Measurements from ENCODE around the gene ADCYAP1. TPM values are rescaled to one million over a fixed set of nuclear protein-coding genes. Genes with fewer than 3 reads are reported as not detected.

ADCYAP1 gene
- polyA plus RNA-seq, 2 of the 4 experiments (the other 2 are of a cell fraction), result not detected

DNA sequence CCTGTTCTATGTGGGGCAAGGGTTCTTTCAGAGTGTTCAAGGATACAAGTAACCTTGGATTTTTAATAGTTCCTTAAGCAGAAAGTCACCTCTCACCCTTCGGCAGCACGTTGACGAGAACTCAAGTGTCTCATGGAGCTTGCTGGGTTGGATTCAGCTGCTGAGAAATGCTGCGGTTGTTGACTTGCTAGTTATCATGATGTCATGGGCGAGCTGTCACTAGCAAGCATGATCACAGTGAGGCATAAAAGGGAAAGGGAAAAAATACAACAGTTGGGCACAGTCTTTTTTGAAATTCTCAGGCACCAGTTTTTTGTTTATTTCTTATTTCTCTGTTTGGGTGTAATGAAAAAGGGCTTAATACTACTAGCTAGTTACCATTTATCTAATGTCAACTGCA lies 53.2 kb downstream of the ADCYAP1 start:
- CTCF ChIA-PET, result interaction anchor here (1.4 kb wide), 1 partner anchor 118 kb away, joined by 3 read pairs; no protein-coding TSS in a partner anchor
- H3K9me3 ChIP-seq, result no peaks in the 10 kb centered on the region
- FAIRE-seq (no peak), ATAC-seq (no peak), DNase-seq (ENCODE audit: low read depth in 1 of 2, low spot score in 1 of 2) (no peak)
- H3K27ac ChIP-seq, result no peak overlapping the region
- no peak overlapping the region for H3K4me3 ChIP-seq
- 0 out of 3 replicates have a peak, but pooled peaks cover 3% of the 10 kb centered on the region for H3K4me1 ChIP-seq
- no peak overlapping the region for H3K4me2 ChIP-seq
- WGBS (ENCODE audit: missing lambda C conversion rate), result 34% methylated on average over 5 of the region's 5 CpGs
- POLR2A ChIA-PET, result no interaction called here
- TF ChIP-seq HOXB5 (CRISPR knock-in tag; IDR thresholded peaks at IDR 0.05) (no peak), EP300 (IDR thresholded peaks at IDR 0.05) (no peak), JUN (IDR thresholded peaks at IDR 0.05) (no peak), ZC3H11A (IDR thresholded peaks at IDR 0.05) (no peak), NFE2L2 (conservative IDR thresholded peaks at IDR 0.05; ENCODE audit: low read length) (no peak), CHD2 (IDR thresholded peaks at IDR 0.05; ENCODE audit: low read length, partially characterized antibody) (no peak), TP53 (CRISPR knock-in tag; IDR thresholded peaks at IDR 0.05) (no peak), EHMT2 (IDR thresholded peaks at IDR 0.05; ENCODE audit: low read depth) (no peak), CBX8 (IDR thresholded peaks at IDR 0.05) (no peak), BHLHE40 (IDR thresholded peaks at IDR 0.05; ENCODE audit: low read depth, low read length) (no peak), TFCP2L1 (CRISPR knock-in tag; IDR thresholded peaks at IDR 0.05) (no peak), CEBPB (IDR thresholded peaks at IDR 0.05) (no peak), JUNB (IDR thresholded peaks at IDR 0.05) (no peak), HOXA7 (CRISPR knock-in tag; IDR thresholded peaks at IDR 0.05) (no peak), ZNF302 (CRISPR knock-in tag; IDR thresholded peaks at IDR 0.05) (no peak)
- TF ChIP-seq, protein P1, sequence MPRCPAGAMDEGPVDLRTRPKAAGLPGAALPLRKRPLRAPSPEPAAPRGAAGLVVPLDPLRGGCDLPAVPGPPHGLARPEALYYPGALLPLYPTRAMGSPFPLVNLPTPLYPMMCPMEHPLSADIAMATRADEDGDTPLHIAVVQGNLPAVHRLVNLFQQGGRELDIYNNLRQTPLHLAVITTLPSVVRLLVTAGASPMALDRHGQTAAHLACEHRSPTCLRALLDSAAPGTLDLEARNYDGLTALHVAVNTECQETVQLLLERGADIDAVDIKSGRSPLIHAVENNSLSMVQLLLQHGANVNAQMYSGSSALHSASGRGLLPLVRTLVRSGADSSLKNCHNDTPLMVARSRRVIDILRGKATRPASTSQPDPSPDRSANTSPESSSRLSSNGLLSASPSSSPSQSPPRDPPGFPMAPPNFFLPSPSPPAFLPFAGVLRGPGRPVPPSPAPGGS (IDR thresholded peaks at IDR 0.05), result no peak
- TF ChIP-seq, protein P2, sequence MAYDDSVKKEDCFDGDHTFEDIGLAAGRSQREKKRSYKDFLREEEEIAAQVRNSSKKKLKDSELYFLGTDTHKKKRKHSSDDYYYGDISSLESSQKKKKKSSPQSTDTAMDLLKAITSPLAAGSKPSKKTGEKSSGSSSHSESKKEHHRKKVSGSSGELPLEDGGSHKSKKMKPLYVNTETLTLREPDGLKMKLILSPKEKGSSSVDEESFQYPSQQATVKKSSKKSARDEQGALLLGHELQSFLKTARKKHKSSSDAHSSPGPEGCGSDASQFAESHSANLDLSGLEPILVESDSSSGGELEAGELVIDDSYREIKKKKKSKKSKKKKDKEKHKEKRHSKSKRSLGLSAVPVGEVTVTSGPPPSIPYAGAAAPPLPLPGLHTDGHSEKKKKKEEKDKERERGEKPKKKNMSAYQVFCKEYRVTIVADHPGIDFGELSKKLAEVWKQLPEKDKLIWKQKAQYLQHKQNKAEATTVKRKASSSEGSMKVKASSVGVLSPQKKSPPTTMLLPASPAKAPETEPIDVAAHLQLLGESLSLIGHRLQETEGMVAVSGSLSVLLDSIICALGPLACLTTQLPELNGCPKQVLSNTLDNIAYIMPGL (CRISPR knock-in tag; IDR thresholded peaks at IDR 0.05; ENCODE audit: borderline replicate concordance), result no peak

DNA sequence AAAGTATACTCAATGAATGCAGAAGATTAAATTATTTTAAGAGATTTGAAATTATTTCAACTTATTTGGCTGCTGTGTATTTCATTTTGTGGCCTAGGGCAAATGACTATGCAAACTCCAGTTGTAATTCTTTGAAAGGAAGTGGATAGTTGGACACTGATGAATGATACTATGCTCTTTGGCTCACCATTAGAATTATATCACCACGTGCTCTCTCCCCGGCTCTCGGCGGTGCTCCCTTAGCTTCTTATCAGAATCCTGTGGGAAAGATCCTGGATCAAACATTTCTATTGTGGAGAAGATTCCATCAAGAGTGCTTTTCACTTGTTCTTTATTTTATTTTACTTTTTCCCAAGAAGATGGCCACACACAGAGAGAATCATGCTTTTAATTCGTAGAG lies 55.2 kb downstream of the ADCYAP1 start:
- CTCF ChIA-PET, result no interaction called here
- TF ChIP-seq, protein P3, sequence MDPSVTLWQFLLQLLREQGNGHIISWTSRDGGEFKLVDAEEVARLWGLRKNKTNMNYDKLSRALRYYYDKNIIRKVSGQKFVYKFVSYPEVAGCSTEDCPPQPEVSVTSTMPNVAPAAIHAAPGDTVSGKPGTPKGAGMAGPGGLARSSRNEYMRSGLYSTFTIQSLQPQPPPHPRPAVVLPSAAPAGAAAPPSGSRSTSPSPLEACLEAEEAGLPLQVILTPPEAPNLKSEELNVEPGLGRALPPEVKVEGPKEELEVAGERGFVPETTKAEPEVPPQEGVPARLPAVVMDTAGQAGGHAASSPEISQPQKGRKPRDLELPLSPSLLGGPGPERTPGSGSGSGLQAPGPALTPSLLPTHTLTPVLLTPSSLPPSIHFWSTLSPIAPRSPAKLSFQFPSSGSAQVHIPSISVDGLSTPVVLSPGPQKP (IDR thresholded peaks at IDR 0.05; ENCODE audit: low read depth, low read length), result no peak
- TF ChIP-seq RARB (CRISPR knock-in tag; IDR thresholded peaks at IDR 0.05) (no peak), EHF (CRISPR knock-in tag; IDR thresholded peaks at IDR 0.05) (no peak), CBX2 (IDR thresholded peaks at IDR 0.05; ENCODE audit: borderline replicate concordance, low read depth) (no peak)
- POLR2A ChIA-PET, result no interaction called here
- Histone ChIP-seq H3K4me3 (no peak overlapping the region), H3K27ac (no peak overlapping the region), H3K4me1 (0 out of 3 replicates have a peak, but pooled peaks cover 3% of the 10 kb centered on the region), H3K9me3 (no peaks in the 10 kb centered on the region), H3K4me2 (no peak overlapping the region)
- FAIRE-seq (no peak), DNase-seq (ENCODE audit: low read depth in 1 of 2, low spot score in 1 of 2) (no peak), ATAC-seq (no peak)
- 36% methylated on average over 5 of the region's 5 CpGs for WGBS (ENCODE audit: missing lambda C conversion rate)

Other genes starting within 250 kb of the ADCYAP1 start
- gene TYMS, start 247.2 kb upstream of the ADCYAP1 start, polyA plus RNA-seq (2011; rRNA removed), result 118 and 133 TPM in 2 replicates
- 169 to 184 TPM (median 173 TPM) in 3 replicates for gene TYMS, start 247.2 kb upstream of the ADCYAP1 start, polyA plus RNA-seq (2017; fragmentation: RNase III; extraction: RNeasy Plus Mini Kit Qiagen cat#74134 plus additional on column Dnase treatment)
- gene ENOSF1, start 192.2 kb upstream of the ADCYAP1 start, polyA plus RNA-seq (2011; rRNA removed), result 27.3 and 34.0 TPM in 2 replicates
- gene ENOSF1, start 192.2 kb upstream of the ADCYAP1 start, polyA plus RNA-seq (2017; fragmentation: RNase III; extraction: RNeasy Plus Mini Kit Qiagen cat#74134 plus additional on column Dnase treatment), result 29.9 to 32.5 TPM (median 30.0 TPM) in 3 replicates
- gene YES1, start 92.6 kb upstream of the ADCYAP1 start, polyA plus RNA-seq (2011; rRNA removed), result 19.6 and 22.6 TPM in 2 replicates
- gene YES1, start 92.6 kb upstream of the ADCYAP1 start, polyA plus RNA-seq (2017; fragmentation: RNase III; extraction: RNeasy Plus Mini Kit Qiagen cat#74134 plus additional on column Dnase treatment), result 31.0 to 32.5 TPM (median 32.1 TPM) in 3 replicates

All from A549 (cell line).